ENCODE results near the gene TSGA10.
"Not testable (repeated sequence)": the region's sequence is repeated elsewhere in the genome, so short reads cannot be mapped to it uniquely, and the experiment has no call there.

TSGA10 gene

DNA sequence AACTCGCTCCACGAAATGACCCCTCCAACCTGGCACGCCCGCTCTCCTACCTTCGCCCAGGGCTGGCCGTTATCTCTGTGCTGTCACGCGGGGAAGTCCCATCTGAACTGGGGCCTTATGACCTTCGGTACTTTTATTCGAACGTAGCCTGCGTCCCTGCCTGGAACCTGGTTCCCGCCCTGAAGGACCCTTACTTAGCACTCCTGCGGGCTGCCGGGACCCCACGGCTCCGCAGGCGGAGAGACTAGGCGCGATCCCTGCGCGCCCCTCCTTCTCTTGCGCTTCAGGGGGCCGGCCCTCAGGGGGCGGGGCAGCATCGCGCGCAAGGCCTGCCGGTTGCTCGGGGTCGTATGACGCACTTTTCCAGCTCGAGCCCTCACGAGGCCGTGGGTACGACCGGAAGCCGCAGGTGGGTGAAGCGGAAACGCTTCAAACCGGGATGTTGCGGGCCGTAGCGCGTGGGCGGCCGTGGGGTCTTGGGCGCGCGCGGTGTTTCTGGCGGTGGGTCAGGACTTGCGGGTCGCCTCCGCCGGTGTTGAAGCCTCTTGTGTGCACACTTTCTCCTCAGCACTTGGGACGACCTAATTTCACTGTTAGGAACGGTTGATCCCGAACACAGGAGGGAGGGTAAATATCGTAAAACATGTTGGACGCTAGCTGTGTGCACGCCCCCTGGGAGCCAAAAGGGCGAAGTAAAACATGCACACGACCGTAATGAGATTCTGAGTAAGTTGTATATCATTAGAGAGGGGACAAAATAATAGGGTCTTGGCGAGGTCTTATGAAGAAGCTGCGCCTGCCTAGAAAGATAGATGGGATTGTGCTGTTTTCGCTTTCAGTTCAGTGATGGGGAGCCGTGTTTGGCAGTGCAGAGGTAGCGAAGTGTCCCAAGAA lies at the start of gene TSGA10, which contains the start of gene LIPT1:
TSS of gene TSGA10 (minus strand) at position 300 of the 894 bp plus-strand sequence. CDS start 45,503 bp downstream, outside the sequence.
TSS of gene LIPT1 (plus strand) at position 325 of the 894 bp plus-strand sequence. CDS start 6,991 bp downstream, outside the sequence.
- peak; percentile 91 for DNase-seq

DNA sequence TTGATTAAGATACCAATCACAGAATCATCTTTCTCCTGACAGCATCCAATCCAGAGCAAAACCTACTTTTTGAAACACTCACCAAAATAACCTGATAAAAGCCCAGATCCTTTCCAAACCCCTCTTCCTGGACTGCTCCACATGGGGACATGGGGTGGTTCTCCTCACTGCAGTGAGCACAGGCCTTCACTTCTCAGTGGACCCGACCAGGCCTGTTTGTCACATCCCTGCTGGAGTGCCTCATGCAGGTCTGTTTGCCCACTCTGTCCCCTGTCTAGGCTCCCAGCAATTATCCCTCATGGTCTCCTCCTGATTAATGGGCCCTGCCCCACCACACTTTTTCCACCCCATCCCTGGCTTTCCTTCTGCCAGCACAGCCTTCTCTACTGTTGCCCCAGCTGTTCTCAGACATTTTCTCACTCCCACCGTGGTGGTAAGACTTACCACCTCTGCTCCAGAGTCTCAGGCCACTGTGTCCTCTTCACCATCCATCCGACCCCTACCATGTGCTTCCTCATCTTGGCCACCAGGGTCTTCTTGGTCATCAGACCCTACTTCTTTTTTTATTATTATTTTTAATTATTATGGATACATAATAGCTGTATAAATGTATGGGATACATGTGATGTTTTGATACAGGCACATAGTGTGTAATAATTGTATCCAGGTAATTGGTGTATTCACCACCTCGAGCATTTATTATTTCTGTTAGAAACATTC lies 47.4 kb upstream of the TSGA10 start:
- no peak for DNase-seq

GRCh38 chr2:99200076-99200800 lies 45.5 kb upstream of the TSGA10 start:
- DNase-seq: no peak

GRCh38 chr2:99198103-99198841 lies 43.5 kb upstream of the TSGA10 start:
- DNase-seq: no peak

DNA sequence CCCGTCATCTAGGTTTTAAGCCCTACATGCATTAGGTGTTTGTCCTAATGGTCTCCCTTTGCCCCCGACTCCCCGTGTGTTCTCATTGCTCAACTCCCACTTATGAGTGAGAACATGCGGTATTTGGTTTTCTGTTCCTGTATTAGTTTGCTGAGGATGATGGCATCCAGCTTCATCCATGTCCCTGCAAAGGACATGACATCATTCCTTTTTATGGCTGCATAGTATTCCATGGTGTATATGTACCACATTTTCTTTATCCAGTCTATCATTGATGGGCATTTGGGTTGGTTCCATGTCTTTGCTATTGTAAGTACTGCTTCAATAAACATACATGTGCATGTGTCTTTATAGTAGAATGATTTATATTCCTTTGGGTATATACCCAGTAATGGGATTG lies 37.6 kb upstream of the TSGA10 start:
- not testable (repeated sequence) for DNase-seq

DNA sequence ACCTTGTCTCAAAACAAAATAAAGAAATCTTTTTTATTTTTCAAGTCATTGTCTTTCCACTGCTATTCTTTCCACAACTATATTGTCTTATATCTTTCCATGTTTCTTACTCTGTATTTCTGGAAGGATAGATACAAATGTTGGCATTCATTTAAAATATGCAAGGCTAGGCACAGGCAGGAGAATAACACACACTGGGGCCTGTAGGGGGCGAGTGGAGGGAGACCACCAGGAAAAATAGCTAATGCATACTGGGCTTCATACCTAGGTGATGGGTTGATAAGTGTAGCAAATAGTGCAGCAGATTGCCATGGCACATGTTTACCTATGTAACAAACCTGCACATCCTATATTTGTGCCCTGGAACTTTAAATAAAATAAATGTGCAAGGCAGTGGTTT lies 35.8 kb upstream of the TSGA10 start:
- no peak for DNase-seq

DNA sequence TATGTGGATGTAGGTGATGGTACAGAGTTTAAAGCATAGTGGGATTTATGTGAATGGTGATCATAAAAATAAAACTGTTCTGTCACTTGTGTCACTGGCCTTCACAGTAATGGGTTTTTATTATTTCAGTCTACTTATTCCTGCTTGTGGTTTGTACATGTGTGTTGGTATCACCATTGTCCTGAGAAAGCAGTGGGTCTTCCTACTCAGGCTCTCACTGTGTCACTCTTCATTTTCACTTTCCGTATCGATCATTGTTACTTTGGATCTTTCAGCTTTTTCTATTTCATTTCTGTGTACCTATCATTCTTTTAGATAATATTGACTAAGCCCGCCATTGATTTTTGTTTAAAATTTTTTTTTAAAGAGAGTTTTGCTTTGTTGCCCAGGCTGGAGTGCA lies 33.6 kb upstream of the TSGA10 start:
- DNase-seq: no peak

GRCh38 chr2:99187011-99187410 lies 32.3 kb upstream of the TSGA10 start:
- no peak for DNase-seq

GRCh38 chr2:99184811-99185210 lies 30.1 kb upstream of the TSGA10 start:
- DNase-seq: no peak

GRCh38 chr2:99183025-99183424 lies 28.3 kb upstream of the TSGA10 start:
- DNase-seq: no peak

DNA sequence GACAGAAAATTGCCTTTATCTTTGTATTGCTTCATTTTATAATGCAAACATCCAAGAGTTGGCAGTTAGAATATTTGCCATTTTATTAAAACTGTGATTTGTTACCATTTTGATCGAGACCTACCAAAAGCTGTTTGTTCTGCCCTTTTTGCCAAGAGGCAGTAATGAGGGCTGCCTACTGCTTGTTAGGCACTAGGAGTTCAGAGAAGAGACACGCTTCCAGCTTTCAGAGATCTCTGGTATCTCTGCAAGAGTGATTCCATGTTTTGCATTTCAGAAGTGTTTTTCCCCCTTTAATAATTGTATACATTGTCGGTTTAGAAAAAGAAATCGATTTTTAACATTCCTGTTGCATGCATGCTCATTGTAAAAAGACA lies 26.9 kb upstream of the TSGA10 start:
- DNase-seq: no peak

- DNase-seq: peak; percentile 94
Observed at GRCh38 chr2:99180755-99181623, 26.2 kb upstream of the TSGA10 start, which contains the start of the genes MITD1 and MRPL30. Gene MITD1 (minus strand): TSS chr2:99181058. CDS start chr2:99180981, 77 bp downstream. Gene MRPL30 (plus strand): TSS chr2:99181184. CDS start chr2:99186204, 5,020 bp downstream.

GRCh38 chr2:99171377-99172140 lies 16.8 kb upstream of the TSGA10 start:
- DNase-seq: no peak

- no peak for DNase-seq
Observed at GRCh38 chr2:99169534-99169933, 14.8 kb upstream of the TSGA10 start.

- DNase-seq: no peak
Observed at GRCh38 chr2:99166218-99166617, 11.5 kb upstream of the TSGA10 start.

DNA sequence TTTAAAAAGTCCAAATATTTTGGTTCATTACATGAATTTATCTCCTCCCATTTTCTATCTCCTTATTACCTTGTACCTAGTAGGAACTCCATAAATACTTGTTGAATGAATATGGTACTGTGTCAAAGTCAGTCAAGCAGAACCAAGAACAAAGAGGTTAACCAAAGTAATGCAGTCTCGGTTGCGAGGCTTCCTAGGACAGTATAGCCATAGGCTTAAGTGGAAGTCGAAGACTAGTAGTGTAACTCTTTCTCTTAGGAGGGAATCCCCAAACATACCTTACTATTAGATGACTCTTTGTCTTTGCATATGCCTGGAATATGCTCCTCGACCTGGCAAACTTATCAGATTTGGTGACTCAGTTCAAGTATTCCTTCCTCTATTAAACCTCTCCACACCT lies 4.9 kb upstream of the TSGA10 start:
- DNase-seq: no peak

DNA sequence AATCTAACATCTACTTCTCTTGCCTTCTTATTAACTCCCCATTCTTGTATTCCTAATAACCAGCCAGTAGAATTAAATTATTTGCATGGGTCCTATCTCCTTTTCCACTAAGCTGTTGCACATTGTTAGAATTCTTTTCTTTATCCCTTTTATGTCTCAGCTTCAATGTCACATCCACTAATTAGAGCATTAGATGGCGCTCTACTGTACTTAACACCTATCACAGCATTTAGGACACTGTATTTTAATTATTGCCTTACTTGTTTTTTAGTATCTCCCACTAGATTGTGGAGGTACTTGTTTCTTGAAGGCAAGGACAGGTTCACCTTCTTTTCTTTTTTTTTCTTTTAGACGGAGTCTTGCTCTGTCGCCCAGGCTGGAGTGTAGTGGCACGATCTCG lies 3.9 kb upstream of the TSGA10 start:
- DNase-seq: no peak

DNA sequence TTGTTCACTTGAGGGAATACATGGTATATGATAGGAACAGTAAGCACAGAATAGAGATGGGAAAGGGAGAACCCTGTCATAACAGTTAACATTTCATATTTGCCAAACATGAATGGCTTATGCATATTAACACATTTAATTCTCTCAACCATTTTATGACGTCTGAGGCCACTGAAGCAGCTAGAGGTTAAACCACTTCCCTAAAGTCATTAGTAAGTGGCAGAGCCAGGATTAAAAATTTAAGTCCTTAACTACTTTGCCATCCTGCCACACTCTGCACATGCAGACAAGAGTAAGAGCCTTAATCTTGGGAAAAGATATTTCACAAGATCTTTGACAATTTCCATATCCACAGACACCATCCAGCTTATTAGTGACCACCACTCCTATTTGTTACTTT lies 2.1 kb upstream of the TSGA10 start:
- DNase-seq: no peak

DNA sequence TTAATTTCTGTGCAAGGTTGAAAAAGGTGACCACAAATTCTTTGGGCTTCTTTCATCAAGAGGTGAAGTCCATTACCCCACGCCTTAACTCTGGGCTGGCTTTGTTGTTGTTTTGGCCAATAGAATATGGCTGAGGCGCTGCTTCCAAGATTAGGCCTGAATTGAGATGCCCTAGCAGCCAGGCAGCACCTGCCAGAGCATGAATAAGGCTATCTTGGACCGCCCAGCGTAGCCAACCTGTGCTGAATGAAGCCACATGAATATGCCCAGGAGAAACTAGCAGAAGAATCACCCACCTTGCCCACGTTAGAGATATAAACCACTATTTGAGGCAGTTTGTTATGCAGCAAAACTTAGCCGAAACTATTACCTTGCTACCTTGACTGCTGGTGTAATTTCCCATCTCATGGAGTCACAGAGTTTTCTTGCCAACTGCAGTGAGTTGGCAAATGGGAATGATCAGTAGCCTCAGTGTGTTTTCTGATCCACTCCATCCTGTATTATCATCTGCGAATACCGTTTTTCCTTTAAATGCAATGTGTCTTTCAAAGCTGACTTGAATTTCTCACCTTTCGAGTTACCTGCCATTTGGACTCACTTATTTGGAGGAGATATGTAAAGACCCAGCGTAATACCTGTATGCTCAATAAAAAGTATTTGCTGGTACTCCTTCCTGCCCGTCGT lies 679 bp downstream of the TSGA10 start:
- no peak for DNase-seq
